ENCODE data around the gene RAB14. TPM values are rescaled to one million over a fixed set of nuclear protein-coding genes. Genes with fewer than 3 reads are reported as not detected.

RAB14 gene
- polyA plus RNA-seq, 1 of the 3 experiments (the other 2 are of a cell fraction): 17.4 TPM

DNA sequence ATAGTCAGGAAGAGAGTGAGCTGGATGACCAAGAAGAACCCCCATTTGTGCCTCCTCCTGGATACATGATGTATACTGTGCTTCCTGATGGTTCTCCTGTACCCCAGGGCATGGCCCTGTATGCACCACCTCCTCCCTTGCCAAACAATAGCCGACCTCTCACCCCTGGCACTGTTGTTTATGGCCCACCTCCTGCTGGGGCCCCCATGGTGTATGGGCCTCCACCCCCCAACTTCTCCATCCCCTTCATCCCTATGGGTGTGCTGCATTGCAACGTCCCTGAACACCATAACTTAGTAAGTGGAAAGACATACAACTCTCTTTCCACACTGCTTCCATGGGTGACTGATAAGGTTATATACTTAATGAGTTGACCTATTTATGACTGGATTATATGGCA is 51.5 kb downstream of the RAB14 start:
- H2AFZ ChIP-seq (ENCODE audit: low read depth): no peak overlapping the region
- H3K27me3 ChIP-seq (ENCODE audit: insufficient read depth): no peaks in the 10 kb centered on the region
- no peaks in the 10 kb centered on the region for H3K9me3 ChIP-seq
- no peak overlapping the region for H3K27ac ChIP-seq (ENCODE audit: low read depth in 2 of 2, low read length in 1 of 2)
- no peaks in the 10 kb centered on the region for H3K9me2 ChIP-seq
- WGBS (ENCODE audit: low lambda C conversion rate): 85% methylated on average over 2 of the region's 2 CpGs
- H3K4me1 ChIP-seq (ENCODE audit: control insufficient read depth in 1 of 2, insufficient read depth in 2 of 2, low read depth in 1 of 2, low read length in 1 of 2): no peaks in the 10 kb centered on the region
- H3K79me2 ChIP-seq (ENCODE audit: insufficient read depth): no peaks in the 10 kb centered on the region
- H3K4me3 ChIP-seq (ENCODE audit: low read depth in 2 of 2, low read length in 1 of 2): no peak overlapping the region
- peaks cover 2% of the 10 kb centered on the region for H3F3A ChIP-seq (replicated peaks; ENCODE audit: insufficient read depth)
- no peak overlapping the region for H3K9ac ChIP-seq
- no peak for TF ChIP-seq TCF12 (IDR thresholded peaks at IDR 0.05)
- TF ChIP-seq, protein P1, sequence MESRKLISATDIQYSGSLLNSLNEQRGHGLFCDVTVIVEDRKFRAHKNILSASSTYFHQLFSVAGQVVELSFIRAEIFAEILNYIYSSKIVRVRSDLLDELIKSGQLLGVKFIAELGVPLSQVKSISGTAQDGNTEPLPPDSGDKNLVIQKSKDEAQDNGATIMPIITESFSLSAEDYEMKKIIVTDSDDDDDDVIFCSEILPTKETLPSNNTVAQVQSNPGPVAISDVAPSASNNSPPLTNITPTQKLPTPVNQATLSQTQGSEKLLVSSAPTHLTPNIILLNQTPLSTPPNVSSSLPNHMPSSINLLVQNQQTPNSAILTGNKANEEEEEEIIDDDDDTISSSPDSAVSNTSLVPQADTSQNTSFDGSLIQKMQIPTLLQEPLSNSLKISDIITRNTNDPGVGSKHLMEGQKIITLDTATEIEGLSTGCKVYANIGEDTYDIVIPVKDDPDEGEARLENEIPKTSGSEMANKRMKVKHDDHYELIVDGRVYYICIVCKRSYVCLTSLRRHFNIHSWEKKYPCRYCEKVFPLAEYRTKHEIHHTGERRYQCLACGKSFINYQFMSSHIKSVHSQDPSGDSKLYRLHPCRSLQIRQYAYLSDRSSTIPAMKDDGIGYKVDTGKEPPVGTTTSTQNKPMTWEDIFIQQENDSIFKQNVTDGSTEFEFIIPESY (IDR thresholded peaks at IDR 0.05; ENCODE audit: borderline replicate concordance, low read depth): no peak
- no peak for TF ChIP-seq NFIC (IDR thresholded peaks at IDR 0.05; ENCODE audit: borderline replicate concordance)
- no peak for TF ChIP-seq RCOR1 (IDR thresholded peaks at IDR 0.05; ENCODE audit: low read length)
- no peak for TF ChIP-seq SIN3A (IDR thresholded peaks at IDR 0.05; ENCODE audit: borderline replicate concordance, low read depth, low read length)
- no peak for TF ChIP-seq GABPA (IDR thresholded peaks at IDR 0.05; ENCODE audit: low read depth)
- no peak for TF ChIP-seq TEAD4 (IDR thresholded peaks at IDR 0.05; ENCODE audit: borderline replicate concordance, insufficient read depth)
- no peak for TF ChIP-seq CHD2 (IDR thresholded peaks at IDR 0.05; ENCODE audit: low read length, partially characterized antibody)
- no peak for TF ChIP-seq GATA2 (CRISPR knock-in tag; IDR thresholded peaks at IDR 0.05)
- TF ChIP-seq NRF1 (IDR thresholded peaks at IDR 0.05; ENCODE audit: low read depth, low read length): no peak
- TF ChIP-seq, protein P2, sequence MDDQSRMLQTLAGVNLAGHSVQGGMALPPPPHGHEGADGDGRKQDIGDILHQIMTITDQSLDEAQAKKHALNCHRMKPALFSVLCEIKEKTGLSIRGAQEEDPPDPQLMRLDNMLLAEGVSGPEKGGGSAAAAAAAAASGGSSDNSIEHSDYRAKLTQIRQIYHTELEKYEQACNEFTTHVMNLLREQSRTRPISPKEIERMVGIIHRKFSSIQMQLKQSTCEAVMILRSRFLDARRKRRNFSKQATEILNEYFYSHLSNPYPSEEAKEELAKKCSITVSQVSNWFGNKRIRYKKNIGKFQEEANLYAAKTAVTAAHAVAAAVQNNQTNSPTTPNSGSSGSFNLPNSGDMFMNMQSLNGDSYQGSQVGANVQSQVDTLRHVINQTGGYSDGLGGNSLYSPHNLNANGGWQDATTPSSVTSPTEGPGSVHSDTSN (IDR thresholded peaks at IDR 0.05): no peak
- no peak for TF ChIP-seq EZH2phosphoT487 (IDR thresholded peaks at IDR 0.05; ENCODE audit: borderline replicate concordance, low read depth)
- H4K20me1 ChIP-seq (ENCODE audit: insufficient read depth): no peaks in the 10 kb centered on the region
- DNase-seq: no peak
- CTCF ChIA-PET: interaction anchor here (0.8 kb wide), 1 partner anchor 18 kb away, joined by 4 read pairs; no protein-coding TSS in a partner anchor
- no peak overlapping the region for H3K4me2 ChIP-seq
- POLR2A ChIA-PET: no interaction called here
- peaks cover 29 to 49% of the 10 kb centered on the region in 2 experiments for H3K36me3 ChIP-seq (replicated peaks in 1 of 2; ENCODE audit: control insufficient read depth in 1 of 2, insufficient read depth in 2 of 2, low read length in 1 of 2)

DNA sequence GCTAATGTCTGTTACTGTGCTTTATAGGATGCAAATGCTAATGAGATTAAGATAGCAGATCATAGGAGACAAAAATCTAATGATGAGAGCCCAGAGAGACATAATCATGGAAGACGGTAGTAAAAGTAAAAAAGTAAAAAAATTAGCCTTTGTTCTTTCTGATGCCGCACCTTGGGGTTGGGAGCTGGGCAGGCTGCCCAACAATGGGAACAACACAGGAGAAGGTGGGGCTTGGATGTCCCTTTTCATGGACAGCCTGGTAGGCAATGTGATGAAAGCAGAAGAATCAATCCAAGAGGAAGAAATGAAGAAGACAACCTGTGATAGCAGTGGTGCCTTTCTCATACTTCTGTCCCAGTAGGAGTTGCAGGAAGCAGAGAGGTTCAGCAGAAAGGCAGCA is 57.2 kb downstream of the RAB14 start:
- Histone ChIP-seq H3K27me3 (ENCODE audit: insufficient read depth) (no peaks in the 10 kb centered on the region), H3K27ac (ENCODE audit: low read depth in 2 of 2, low read length in 1 of 2) (no peak overlapping the region), H3K36me3 (replicated peaks in 1 of 2; ENCODE audit: control insufficient read depth in 1 of 2, insufficient read depth in 2 of 2, low read length in 1 of 2) (peaks cover 59 to 78% of the 10 kb centered on the region in 2 experiments), H3K4me1 (ENCODE audit: control insufficient read depth in 1 of 2, insufficient read depth in 2 of 2, low read depth in 1 of 2, low read length in 1 of 2) (no peaks in the 10 kb centered on the region; a peak in 1 of 4 replicates), H3K9me2 (no peaks in the 10 kb centered on the region), H3K4me3 (ENCODE audit: low read depth in 2 of 2, low read length in 1 of 2) (no peak overlapping the region), H2AFZ (ENCODE audit: low read depth) (no peak overlapping the region), H3K9ac (no peak overlapping the region), H3K9me3 (no peaks in the 10 kb centered on the region), H3K4me2 (no peak overlapping the region), H3K79me2 (ENCODE audit: insufficient read depth) (no peaks in the 10 kb centered on the region), H3F3A (replicated peaks; ENCODE audit: insufficient read depth) (no peaks in the 10 kb centered on the region), H4K20me1 (ENCODE audit: insufficient read depth) (no peaks in the 10 kb centered on the region)
- DNase-seq: no peak
- CTCF ChIA-PET: interaction anchor here (0.8 to 3.7 kb wide), 3 partner anchors 23 to 37 kb away, joined by 3 to 8 read pairs (median 4); no protein-coding TSS in a partner anchor
- TF ChIP-seq FOSL2 (IDR thresholded peaks at IDR 0.05; ENCODE audit: borderline replicate concordance, low read depth) (no peak), TEAD4 (IDR thresholded peaks at IDR 0.05; ENCODE audit: borderline replicate concordance, insufficient read depth) (no peak), GABPA (IDR thresholded peaks at IDR 0.05; ENCODE audit: low read depth) (no peak), CHD2 (IDR thresholded peaks at IDR 0.05; ENCODE audit: low read length, partially characterized antibody) (no peak), NRF1 (IDR thresholded peaks at IDR 0.05; ENCODE audit: low read depth, low read length) (no peak)
- TF ChIP-seq, protein P3, sequence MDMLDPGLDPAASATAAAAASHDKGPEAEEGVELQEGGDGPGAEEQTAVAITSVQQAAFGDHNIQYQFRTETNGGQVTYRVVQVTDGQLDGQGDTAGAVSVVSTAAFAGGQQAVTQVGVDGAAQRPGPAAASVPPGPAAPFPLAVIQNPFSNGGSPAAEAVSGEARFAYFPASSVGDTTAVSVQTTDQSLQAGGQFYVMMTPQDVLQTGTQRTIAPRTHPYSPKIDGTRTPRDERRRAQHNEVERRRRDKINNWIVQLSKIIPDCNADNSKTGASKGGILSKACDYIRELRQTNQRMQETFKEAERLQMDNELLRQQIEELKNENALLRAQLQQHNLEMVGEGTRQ (IDR thresholded peaks at IDR 0.05; ENCODE audit: borderline replicate concordance, low read depth, low read length): no peak
- POLR2A ChIA-PET: no interaction called here
- 95% methylated on average over 2 of the region's 2 CpGs for WGBS (ENCODE audit: low lambda C conversion rate)

All from SK-N-SH (cell line).